Left cardiac atrium (tissue), 4 donors: ENCODE measurements around the gene DNASE1. TPM values are rescaled to one million over a fixed set of nuclear protein-coding genes. Genes with fewer than 3 reads are reported as not detected.
"Not testable (repeated sequence)": the region's sequence is repeated elsewhere in the genome, so short reads cannot be mapped to it uniquely, and the experiment has no call there.

ENCODE experiments used
- ATAC-seq, 2 donors: fragments of 200-7000 bp; cut with Tn5 transposase; one replicate each; pipeline ENCODE4 v1.9.1; 2020; ENCODE audit warnings: mild to moderate bottlenecking in 2 of 2, moderate library complexity in 2 of 2
- DNase-seq: peaks from one replicate; pipeline ENCODE4 v3.0.0-alpha.2; 2020
- intact Hi-C, 2 donors: fragments of 100-400 bp; cut with DNase I; formaldehyde crosslinking; loops; one replicate each; pipeline versions ENCODE4 v1.14.1 to v1.15.1; 2022 to 2023
- total RNA-seq, 2 donors: library from RNA; stranded (reverse); fragmentation: NEBNext Ultra II Directional; extraction: Animal tissue kit (Norgen Biotek cat#: 25700); gene quantifications; one replicate each; pipeline ENCODE4 v1.2.1, GENCODE V29; 2021
- donor health status: DM: no; HTN: yes; CAD: no.
- donor health status: DM: no; HTN: yes; CAD: no; lungs with severe emphysema.
- donor health status: DM: yes; HTN: yes; CAD: no.
- donor health status: Dilated cardiomyopathy.

DNASE1 gene
- total RNA-seq, 2 donors from 2014 or later = 3.0 to 5.8 TPM

GRCh38 chr16:3638916-3639644 lies 15.4 kb upstream of the DNASE1 start:
- ATAC-seq (no peak), DNase-seq (no peak)
- intact Hi-C loops = no loop called here

GRCh38 chr16:3640207-3640606 lies 14.3 kb upstream of the DNASE1 start:
- ATAC-seq = no peak
- DNase-seq = no peak
- intact Hi-C loops = no loop called here

GRCh38 chr16:3640632-3641501 lies 13.6 kb upstream of the DNASE1 start:
- DNase-seq (no peak), ATAC-seq (no peak)
- intact Hi-C loops = no loop called here

GRCh38 chr16:3641801-3642396 lies 12.6 kb upstream of the DNASE1 start:
- DNase-seq (no peak), ATAC-seq (no peak)
- intact Hi-C loops = no loop called here

GRCh38 chr16:3642397-3643094 lies 11.9 kb upstream of the DNASE1 start:
- peak in 1 of 2 donors; percentile 67 for ATAC-seq

GRCh38 chr16:3643095-3643730 lies 11.3 kb upstream of the DNASE1 start:
- intact Hi-C loops = no loop called here
- DNase-seq = no peak

More at GRCh38 chr16:3642397-3643094, 11.9 kb upstream of the DNASE1 start:
- intact Hi-C loops = no loop called here
- DNase-seq = no peak

GRCh38 chr16:3645108-3645503 lies 9.4 kb upstream of the DNASE1 start:
- intact Hi-C loops = no loop called here
- no peak for DNase-seq
- no peak for ATAC-seq

More at GRCh38 chr16:3643095-3643730, 11.3 kb upstream of the DNASE1 start:
- ATAC-seq = no peak

GRCh38 chr16:3645504-3646347 lies 8.8 kb upstream of the DNASE1 start:
- intact Hi-C loops = no loop called here
- no peak for DNase-seq
- no peak for ATAC-seq

- no peak for DNase-seq
- ATAC-seq = no peak
Observed at GRCh38 chr16:3646348-3646920, 8.1 kb upstream of the DNASE1 start.

GRCh38 chr16:3650631-3651265 lies 3.7 kb upstream of the DNASE1 start:
- no peak for DNase-seq

More at GRCh38 chr16:3646348-3646920, 8.1 kb upstream of the DNASE1 start:
- intact Hi-C loops = no loop called here

GRCh38 chr16:3651461-3652372 lies 2.8 kb upstream of the DNASE1 start:
- DNase-seq (no peak), ATAC-seq (no peak)

More at GRCh38 chr16:3650631-3651265, 3.7 kb upstream of the DNASE1 start:
- intact Hi-C loops = no loop called here
- no peak for ATAC-seq

GRCh38 chr16:3652373-3653195 lies 1.9 kb upstream of the DNASE1 start:
- no peak for DNase-seq
- no peak for ATAC-seq
- intact Hi-C loops = no loop called here

More at GRCh38 chr16:3651461-3652372, 2.8 kb upstream of the DNASE1 start:
- intact Hi-C loops = no loop called here

GRCh38 chr16:3655030-3655395 lies 522 bp downstream of the DNASE1 start:
- DNase-seq (no peak), ATAC-seq (peak; percentile 23 to 25)
- intact Hi-C loops = no loop called here

GRCh38 chr16:3655396-3656159 lies 1.1 kb downstream of the DNASE1 start:
- intact Hi-C loops = no loop called here
- ATAC-seq = peak in 1 of 2 donors; percentile 31
- DNase-seq = no peak

- intact Hi-C loops, ATAC-seq, DNase-seq: not testable (repeated sequence)
Observed at GRCh38 chr16:3656160-3656490, 1.6 kb downstream of the DNASE1 start.
